ENCODE data around the gene TPRN. TPM values are rescaled to one million over a fixed set of nuclear protein-coding genes. Genes with fewer than 3 reads are reported as not detected.

Gene TPRN
- total and polyA plus RNA-seq, 2 donors (not counting 1 experiment from before 2014, with no cell fraction given) = 1.6 to 5.8 TPM

- Histone ChIP-seq H3K79me2 (ENCODE audit: control insufficient read depth, insufficient read depth, low read length) (no peaks in the 10 kb centered on the region), H3K9ac (ENCODE audit: insufficient read depth, low read length) (no peak overlapping the region), H3K36me3 (ENCODE audit: control insufficient read depth, insufficient read depth, low read length) (no peaks in the 10 kb centered on the region), H3K4me1 (ENCODE audit: control insufficient read depth, extremely low read depth, insufficient read depth, low read length) (no peaks in the 10 kb centered on the region), H3K27me3 (ENCODE audit: control insufficient read depth, insufficient read depth, low read length) (no peaks in the 10 kb centered on the region), H4K20me1 (ENCODE audit: control insufficient read depth, extremely low read depth, insufficient read depth, low read length) (no peaks in the 10 kb centered on the region), H3K9me3 (ENCODE audit: control insufficient read depth, insufficient read depth, low read depth, low read length) (no peaks in the 10 kb centered on the region), H3K4me3 (replicated peaks in 1 of 4; ENCODE audit: control extremely low read depth in 1 of 4, insufficient read depth in 1 of 4, low read depth in 3 of 4, low read length in 4 of 4) (no peak overlapping the region), H3K27ac (ENCODE audit: insufficient read depth, low read length) (no peak overlapping the region), H2AFZ (ENCODE audit: low read length) (no peak overlapping the region), H3K4me2 (ENCODE audit: extremely low read depth, insufficient read depth, low read length) (no peak overlapping the region)
- TF ChIP-seq, protein P1, sequence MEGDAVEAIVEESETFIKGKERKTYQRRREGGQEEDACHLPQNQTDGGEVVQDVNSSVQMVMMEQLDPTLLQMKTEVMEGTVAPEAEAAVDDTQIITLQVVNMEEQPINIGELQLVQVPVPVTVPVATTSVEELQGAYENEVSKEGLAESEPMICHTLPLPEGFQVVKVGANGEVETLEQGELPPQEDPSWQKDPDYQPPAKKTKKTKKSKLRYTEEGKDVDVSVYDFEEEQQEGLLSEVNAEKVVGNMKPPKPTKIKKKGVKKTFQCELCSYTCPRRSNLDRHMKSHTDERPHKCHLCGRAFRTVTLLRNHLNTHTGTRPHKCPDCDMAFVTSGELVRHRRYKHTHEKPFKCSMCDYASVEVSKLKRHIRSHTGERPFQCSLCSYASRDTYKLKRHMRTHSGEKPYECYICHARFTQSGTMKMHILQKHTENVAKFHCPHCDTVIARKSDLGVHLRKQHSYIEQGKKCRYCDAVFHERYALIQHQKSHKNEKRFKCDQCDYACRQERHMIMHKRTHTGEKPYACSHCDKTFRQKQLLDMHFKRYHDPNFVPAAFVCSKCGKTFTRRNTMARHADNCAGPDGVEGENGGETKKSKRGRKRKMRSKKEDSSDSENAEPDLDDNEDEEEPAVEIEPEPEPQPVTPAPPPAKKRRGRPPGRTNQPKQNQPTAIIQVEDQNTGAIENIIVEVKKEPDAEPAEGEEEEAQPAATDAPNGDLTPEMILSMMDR (conservative IDR thresholded peaks at IDR 0.05 in 1 of 2, IDR thresholded peaks at IDR 0.05 in 1 of 2; ENCODE audit: low read depth in 1 of 2, low read length in 2 of 2) = no peak
- no peak for TF ChIP-seq EZH2 (IDR thresholded peaks at IDR 0.05; ENCODE audit: low read length, missing control alignments)
- DNase-seq (ENCODE audit: low read depth in 2 of 2) = no peak
Observed at GRCh38 chr9:137231372-137232039, 31.0 kb upstream of the TPRN start.

- Histone ChIP-seq H3K36me3 (ENCODE audit: control insufficient read depth, insufficient read depth, low read length) (no peaks in the 10 kb centered on the region), H3K9me3 (ENCODE audit: control insufficient read depth, insufficient read depth, low read depth, low read length) (no peaks in the 10 kb centered on the region), H3K4me3 (replicated peaks in 1 of 4; ENCODE audit: control extremely low read depth in 1 of 4, insufficient read depth in 1 of 4, low read depth in 3 of 4, low read length in 4 of 4) (no peak within 1 kb of the TSS), H3K4me2 (ENCODE audit: extremely low read depth, insufficient read depth, low read length) (no peak within 1 kb of the TSS), H4K20me1 (ENCODE audit: control insufficient read depth, extremely low read depth, insufficient read depth, low read length) (no peaks in the 10 kb centered on the region), H3K4me1 (ENCODE audit: control insufficient read depth, extremely low read depth, insufficient read depth, low read length) (no peaks in the 10 kb centered on the region), H2AFZ (ENCODE audit: low read length) (no peak within 1 kb of the TSS), H3K27ac (ENCODE audit: insufficient read depth, low read length) (no peak within 1 kb of the TSS), H3K79me2 (ENCODE audit: control insufficient read depth, insufficient read depth, low read length) (no peaks in the 10 kb centered on the region), H3K9ac (ENCODE audit: insufficient read depth, low read length) (no peak within 1 kb of the TSS), H3K27me3 (ENCODE audit: control insufficient read depth, insufficient read depth, low read length) (no peaks in the 10 kb centered on the region)
- no peak for DNase-seq (ENCODE audit: low read depth in 2 of 2)
- TF ChIP-seq EZH2 (IDR thresholded peaks at IDR 0.05; ENCODE audit: low read length, missing control alignments) = no peak
- TF ChIP-seq, protein P1 (conservative IDR thresholded peaks at IDR 0.05 in 1 of 2, IDR thresholded peaks at IDR 0.05 in 1 of 2; ENCODE audit: low read depth in 1 of 2, low read length in 2 of 2) = no peak
Observed at GRCh38 chr9:137230705-137231371, 30.3 kb upstream of the TPRN start, which contains the start of gene SLC34A3. Gene SLC34A3 (plus strand): TSS chr9:137230901. CDS start chr9:137231703, 802 bp downstream.

GRCh38 chr9:137229903-137230704, 29.6 kb upstream of the TPRN start:
- Histone ChIP-seq H3K4me1 (ENCODE audit: control insufficient read depth, extremely low read depth, insufficient read depth, low read length) (no peaks in the 10 kb centered on the region), H3K36me3 (ENCODE audit: control insufficient read depth, insufficient read depth, low read length) (no peaks in the 10 kb centered on the region), H2AFZ (ENCODE audit: low read length) (no peak overlapping the region), H3K27me3 (ENCODE audit: control insufficient read depth, insufficient read depth, low read length) (no peaks in the 10 kb centered on the region), H4K20me1 (ENCODE audit: control insufficient read depth, extremely low read depth, insufficient read depth, low read length) (no peaks in the 10 kb centered on the region), H3K4me3 (replicated peaks in 1 of 4; ENCODE audit: control extremely low read depth in 1 of 4, insufficient read depth in 1 of 4, low read depth in 3 of 4, low read length in 4 of 4) (no peak overlapping the region), H3K79me2 (ENCODE audit: control insufficient read depth, insufficient read depth, low read length) (no peaks in the 10 kb centered on the region), H3K27ac (ENCODE audit: insufficient read depth, low read length) (no peak overlapping the region), H3K9ac (ENCODE audit: insufficient read depth, low read length) (no peak overlapping the region), H3K9me3 (ENCODE audit: control insufficient read depth, insufficient read depth, low read depth, low read length) (no peaks in the 10 kb centered on the region), H3K4me2 (ENCODE audit: extremely low read depth, insufficient read depth, low read length) (no peak overlapping the region)
- no peak for TF ChIP-seq EZH2 (IDR thresholded peaks at IDR 0.05; ENCODE audit: low read length, missing control alignments)
- TF ChIP-seq, protein P1 (conservative IDR thresholded peaks at IDR 0.05 in 1 of 2, IDR thresholded peaks at IDR 0.05 in 1 of 2; ENCODE audit: low read depth in 1 of 2, low read length in 2 of 2) = no peak
- no peak for DNase-seq (ENCODE audit: low read depth in 2 of 2)
